Gastrocnemius medialis (tissue), 4 donors: ENCODE measurements around the gene PRR5L. TPM values are rescaled to one million over a fixed set of nuclear protein-coding genes. Genes with fewer than 3 reads are reported as not detected.

Experiments used
- ATAC-seq, 2 donors: fragments of 150-250 bp; one replicate each; pipeline ENCODE4 v1.9.1; 2016
- DNase-seq, 2 donors: peaks; one replicate each; pipeline ENCODE4 v3.0.0-alpha.2; 2019
- H3K27ac ChIP-seq, 4 donors: fragments of 200-600 bp; sonication (generic); 1 replicate in 1 of 4; 2 replicates in 3 of 4; pipeline ENCODE4 v1.5.1; 2016 to 2018; ENCODE audit warnings: mild to moderate bottlenecking in 2 of 4, moderate library complexity in 1 of 4
- H3K27me3 ChIP-seq, 3 donors: fragments of 200-600 bp; sonication (generic) in 2 of 3; 1 replicate in 1 of 3; 2 replicates in 2 of 3; pipeline versions ENCODE4 v1.5.1 to v1.6.0; 2016 to 2019; ENCODE audit warnings: mild to moderate bottlenecking in 1 of 3, moderate library complexity in 1 of 3
- H3K36me3 ChIP-seq, 2 donors: fragments of 200-600 bp; sonication (generic) in 1 of 2; one replicate each; pipeline ENCODE4 v1.5.1; 2017 to 2018
- H3K4me1 ChIP-seq, 2 donors: fragments of 200-600 bp; sonication (generic) in 1 of 2; one replicate each; pipeline ENCODE4 v1.5.1; 2016 to 2017; ENCODE audit warnings: mild to moderate bottlenecking in 2 of 2
- H3K4me3 ChIP-seq, 4 donors: fragments of 200-600 bp; sonication (generic) in 3 of 4; 1 replicate in 1 of 4; 2 replicates in 3 of 4; pipeline ENCODE4 v1.5.1; 2016 to 2019; ENCODE audit warnings: mild to moderate bottlenecking in 2 of 4
- H3K9me3 ChIP-seq, 3 donors: fragments of 200-600 bp; sonication (generic) in 2 of 3; 1 replicate in 1 of 3; 2 replicates in 2 of 3; pipeline ENCODE4 v1.5.1; 2016 to 2019
- POLR2A ChIP-seq, 2 donors: fragments of 450-650 bp; IDR thresholded peaks; one replicate each; pipeline ENCODE4 v1.6.1; 2017; ENCODE audit warnings: antibody characterized with exemption in 2 of 2, mild to moderate bottlenecking in 2 of 2, moderate library complexity in 2 of 2
- in situ Hi-C, 4 donors: fragments of 200-750 bp; cut with MboI; loops; one replicate each; pipeline versions ENCODE4 v1.15.0 to v1.8.0; 2017; ENCODE audit warnings: low sequenced_read_pairs in 4 of 4
- intact Hi-C: fragments of 100-400 bp; cut with DNase I; formaldehyde crosslinking; loops from one replicate; pipeline ENCODE4 v1.15.1; 2023; ENCODE audit warnings: low total_unique reads
- total RNA-seq, 4 donors: library from RNA; depleted of rRNA; stranded (reverse); fragments of >200 nt; gene quantifications; one replicate each; pipeline versions ENCODE4 v1.1.0 to v1.2.3, GENCODE V29; 2016
- TF ChIP-seq, protein P1 (sequence below), 5 experiments: fragments of 450-650 bp in 3 of 5; fragments of 200-600 bp in 2 of 5; sonication (generic) in 2 of 5; IDR thresholded peaks in 4 of 5; conservative IDR thresholded peaks in 1 of 5; 1 replicate in 4 of 5; 2 replicates in 1 of 5; pipeline ENCODE4 v1.5.1; 2016 to 2019; ENCODE audit warnings: antibody characterized with exemption in 5 of 5, mild to moderate bottlenecking in 3 of 5, moderate library complexity in 3 of 5

PRR5L gene
- total RNA-seq, 4 donors from 2014 or later, result 0.46 to 3.2 (median 1.2) TPM

DNA sequence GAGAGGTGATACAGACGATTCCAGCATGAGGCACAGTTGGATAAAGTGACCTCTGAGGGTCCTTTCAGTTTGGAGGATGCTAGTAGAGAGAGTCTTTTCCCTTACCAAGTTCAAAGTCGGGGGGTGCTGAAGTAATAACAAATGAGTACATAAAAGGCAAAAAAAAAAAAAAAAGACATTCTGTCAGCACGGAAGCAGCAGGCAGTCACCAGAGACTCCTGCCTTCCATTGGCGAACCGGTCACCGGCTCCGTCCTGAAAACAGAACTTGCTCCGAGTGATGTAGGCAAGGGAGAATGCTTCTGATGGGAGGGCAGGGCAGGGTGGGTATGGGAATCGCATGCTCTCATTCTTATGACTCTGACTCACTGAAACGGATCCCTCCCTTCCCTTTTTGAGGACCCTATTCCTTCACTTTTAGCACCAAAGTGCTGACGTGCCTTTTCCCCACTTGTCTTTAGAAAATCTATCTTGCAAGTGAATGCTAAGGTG, 65.9 kb downstream of the PRR5L start:
- ATAC-seq (no peak), DNase-seq (peak in 1 of 2 donors; percentile 25)
- no peak overlapping the region for H3K27ac ChIP-seq
- H3K4me3 ChIP-seq, result no peak overlapping the region
- no peaks in the 10 kb centered on the region for H3K27me3 ChIP-seq
- intact Hi-C loops, result no loop called here
- no peaks in the 10 kb centered on the region for H3K4me1 ChIP-seq
- no peaks in the 10 kb centered on the region for H3K36me3 ChIP-seq
- no peaks in the 10 kb centered on the region for H3K9me3 ChIP-seq
- TF ChIP-seq, protein P1, sequence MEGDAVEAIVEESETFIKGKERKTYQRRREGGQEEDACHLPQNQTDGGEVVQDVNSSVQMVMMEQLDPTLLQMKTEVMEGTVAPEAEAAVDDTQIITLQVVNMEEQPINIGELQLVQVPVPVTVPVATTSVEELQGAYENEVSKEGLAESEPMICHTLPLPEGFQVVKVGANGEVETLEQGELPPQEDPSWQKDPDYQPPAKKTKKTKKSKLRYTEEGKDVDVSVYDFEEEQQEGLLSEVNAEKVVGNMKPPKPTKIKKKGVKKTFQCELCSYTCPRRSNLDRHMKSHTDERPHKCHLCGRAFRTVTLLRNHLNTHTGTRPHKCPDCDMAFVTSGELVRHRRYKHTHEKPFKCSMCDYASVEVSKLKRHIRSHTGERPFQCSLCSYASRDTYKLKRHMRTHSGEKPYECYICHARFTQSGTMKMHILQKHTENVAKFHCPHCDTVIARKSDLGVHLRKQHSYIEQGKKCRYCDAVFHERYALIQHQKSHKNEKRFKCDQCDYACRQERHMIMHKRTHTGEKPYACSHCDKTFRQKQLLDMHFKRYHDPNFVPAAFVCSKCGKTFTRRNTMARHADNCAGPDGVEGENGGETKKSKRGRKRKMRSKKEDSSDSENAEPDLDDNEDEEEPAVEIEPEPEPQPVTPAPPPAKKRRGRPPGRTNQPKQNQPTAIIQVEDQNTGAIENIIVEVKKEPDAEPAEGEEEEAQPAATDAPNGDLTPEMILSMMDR (IDR thresholded peaks at IDR 0.05 in 4 of 5, conservative IDR thresholded peaks at IDR 0.05 in 1 of 5), result no peak
- TF ChIP-seq POLR2A (IDR thresholded peaks at IDR 0.05), result no peak
- in situ Hi-C loops, result no loop called here

DNA sequence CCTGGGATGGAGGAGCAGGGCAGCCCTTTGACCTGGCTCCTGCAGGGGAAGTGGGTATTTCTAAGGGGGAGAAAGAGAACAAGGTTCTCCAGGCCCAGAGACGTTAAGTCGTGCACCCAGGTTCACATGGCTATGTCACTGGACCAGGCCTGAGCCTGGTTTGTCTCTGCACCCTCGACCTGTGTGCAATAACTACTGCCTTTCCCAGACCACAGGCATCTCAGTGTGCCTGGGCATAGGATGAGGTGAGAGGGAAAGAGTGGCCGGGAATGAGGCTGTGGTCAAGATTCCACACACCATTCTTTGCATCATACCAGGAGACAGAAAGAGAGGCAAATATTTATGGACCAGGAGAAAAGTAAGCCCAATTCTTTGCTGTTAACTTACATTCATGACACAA, 66.8 kb downstream of the PRR5L start:
- Histone ChIP-seq H3K36me3 (no peaks in the 10 kb centered on the region), H3K4me1 (no peaks in the 10 kb centered on the region), H3K27ac (no peak overlapping the region), H3K9me3 (no peaks in the 10 kb centered on the region), H3K27me3 (no peaks in the 10 kb centered on the region), H3K4me3 (no peak overlapping the region)
- no peak for DNase-seq
- TF ChIP-seq, protein P1 (IDR thresholded peaks at IDR 0.05 in 4 of 5, conservative IDR thresholded peaks at IDR 0.05 in 1 of 5), result no peak
- no peak for TF ChIP-seq POLR2A (IDR thresholded peaks at IDR 0.05)
- intact Hi-C loops, result no loop called here
- in situ Hi-C loops, result no loop called here
- no peak for ATAC-seq

DNA sequence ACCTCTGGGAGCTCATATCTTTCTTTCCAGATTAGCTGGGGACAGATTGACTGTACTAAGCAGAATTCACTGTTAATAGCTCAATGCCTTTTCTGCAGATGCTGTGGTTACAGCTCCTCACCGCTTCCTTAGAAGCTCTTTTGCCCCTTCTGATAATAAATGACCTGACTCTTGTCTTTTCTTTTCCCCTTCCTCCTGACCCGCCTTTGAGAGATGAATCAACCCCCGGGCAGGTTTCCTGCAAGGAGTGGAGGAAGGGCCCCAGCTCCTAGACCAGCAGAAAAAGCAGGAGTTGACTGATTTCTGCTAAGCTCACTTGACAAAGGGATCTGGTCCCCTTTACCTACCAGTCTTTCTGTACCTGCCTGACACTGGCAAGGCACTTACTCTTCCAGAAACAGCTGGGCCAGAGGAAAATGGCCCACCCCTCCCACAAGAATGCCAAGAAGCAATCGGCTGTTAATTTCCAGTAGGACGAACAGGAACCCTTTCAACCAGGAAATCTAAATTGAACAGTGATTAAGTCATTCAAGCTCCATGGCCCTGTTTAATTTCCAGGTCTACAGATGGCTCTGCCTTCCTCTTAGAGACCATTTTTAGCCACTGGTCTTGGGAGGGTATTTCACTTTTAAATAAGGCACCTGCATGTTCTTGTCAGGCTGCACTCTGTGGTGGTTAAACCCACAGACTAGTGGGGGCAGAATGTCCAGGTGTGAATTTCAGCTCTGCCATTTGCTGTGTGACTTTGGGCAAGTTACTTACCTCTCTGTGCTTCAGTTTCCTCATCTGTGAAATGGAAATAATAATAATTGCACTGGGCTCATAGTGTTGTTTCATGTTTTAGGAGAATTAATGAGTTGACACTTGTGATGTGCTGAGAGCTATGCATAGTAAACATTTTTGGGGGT, 67.5 kb downstream of the PRR5L start:
- Histone ChIP-seq H3K4me1 (no peaks in the 10 kb centered on the region), H3K27ac (no peak overlapping the region), H3K4me3 (no peak overlapping the region), H3K9me3 (no peaks in the 10 kb centered on the region), H3K36me3 (no peaks in the 10 kb centered on the region), H3K27me3 (no peaks in the 10 kb centered on the region)
- TF ChIP-seq, protein P1 (IDR thresholded peaks at IDR 0.05 in 4 of 5, conservative IDR thresholded peaks at IDR 0.05 in 1 of 5), result no peak
- no peak for TF ChIP-seq POLR2A (IDR thresholded peaks at IDR 0.05)
- DNase-seq, result no peak
- intact Hi-C loops (no loop called here), in situ Hi-C loops (no loop called here)
- no peak for ATAC-seq

DNA sequence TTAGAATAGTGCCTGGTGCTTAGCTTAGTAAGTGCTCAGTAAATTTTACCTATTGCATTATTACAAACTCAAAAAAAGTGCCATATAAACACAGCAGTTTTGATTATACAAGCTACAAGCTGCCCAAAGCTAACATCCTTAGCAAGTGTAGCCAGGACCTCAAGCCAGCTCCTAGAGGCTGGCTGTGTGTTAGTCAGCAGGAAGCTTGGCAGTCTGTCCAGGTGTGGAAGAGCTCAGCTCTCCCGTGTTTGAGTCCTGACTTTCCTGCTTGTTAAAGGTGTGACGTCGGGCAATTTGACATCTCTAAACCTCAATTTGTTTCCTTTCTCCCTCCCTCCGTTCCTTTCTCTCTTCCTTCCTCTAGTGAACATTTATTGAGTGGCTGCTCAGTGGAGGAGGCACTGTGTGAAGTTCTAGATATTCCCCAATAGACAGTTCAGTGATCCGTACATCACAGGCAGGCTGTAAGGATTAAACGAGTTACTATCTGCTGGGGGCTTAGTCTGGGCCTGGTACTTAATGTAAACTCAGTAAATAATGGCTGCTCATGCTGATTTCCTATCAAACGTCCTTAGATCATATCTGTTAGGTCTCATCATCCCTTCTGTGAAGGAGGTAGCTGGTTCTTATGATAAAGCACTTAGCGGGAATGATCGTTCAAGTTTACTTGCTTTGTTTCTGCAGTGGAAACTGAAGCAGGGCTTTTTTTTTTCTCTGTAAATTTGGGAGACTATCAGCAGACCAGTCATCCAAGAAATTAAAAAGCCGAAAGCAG, 68.7 kb downstream of the PRR5L start:
- TF ChIP-seq, protein P1 (IDR thresholded peaks at IDR 0.05 in 4 of 5, conservative IDR thresholded peaks at IDR 0.05 in 1 of 5), result no peak
- Histone ChIP-seq H3K4me1 (no peaks in the 10 kb centered on the region), H3K36me3 (no peaks in the 10 kb centered on the region), H3K27me3 (no peaks in the 10 kb centered on the region), H3K9me3 (no peaks in the 10 kb centered on the region), H3K4me3 (no peak overlapping the region), H3K27ac (no peak overlapping the region)
- no peak for ATAC-seq
- intact Hi-C loops, result no loop called here
- no peak for DNase-seq
- in situ Hi-C loops, result no loop called here
